SK-N-SH treated with all-trans-retinoic acid at 6 μM for 48 hours (cell line): Measurements from ENCODE around the gene TANGO2.

Source experiments
- ATAC-seq: fragments of 200-7000 bp; cut with Tn5 transposase; 3 replicates; pipeline ENCODE4 v1.9.1; 2020; ENCODE audit warnings: mild to moderate bottlenecking, moderate library complexity
- ARNTL ChIP-seq: fragments of 450-650 bp; formaldehyde crosslinking; IDR thresholded peaks from 2 replicates; pipeline ENCODE4 v1.5.0; 2020; ENCODE audit warnings: low read depth, mild to moderate bottlenecking, moderate library complexity, borderline replicate concordance
- BACH2 ChIP-seq: fragments of 250-450 bp; sonication (Bioruptor Pico); IDR thresholded peaks from 2 replicates; pipeline ENCODE4 v1.9.0; 2021; ENCODE audit warnings: mild to moderate bottlenecking, borderline replicate concordance
- CREB5 ChIP-seq: fragments of 250-450 bp; sonication (Bioruptor Pico); IDR thresholded peaks from 2 replicates; pipeline ENCODE4 v1.5.1; 2020; ENCODE audit warnings: low read depth, mild to moderate bottlenecking, moderate library complexity
- CSDC2 ChIP-seq: fragments of 250-450 bp; sonication (Bioruptor Pico); IDR thresholded peaks from 2 replicates; pipeline ENCODE4 v1.5.0; 2020; ENCODE audit warnings: mild to moderate bottlenecking, moderate library complexity
- CSRNP3 ChIP-seq: fragments of 250-450 bp; sonication (Bioruptor Pico); IDR thresholded peaks from 2 replicates; pipeline ENCODE4 v1.5.1; 2021; ENCODE audit warnings: mild to moderate bottlenecking, moderate library complexity
- ESRRG ChIP-seq: fragments of 250-450 bp; sonication (Bioruptor Pico); IDR thresholded peaks from 2 replicates; pipeline ENCODE4 v1.6.1; 2021; ENCODE audit warnings: mild to moderate bottlenecking
- GLIS3 ChIP-seq: fragments of 250-450 bp; sonication (Bioruptor Pico); IDR thresholded peaks from 2 replicates; pipeline ENCODE4 v1.5.0; 2020; ENCODE audit warnings: mild to moderate bottlenecking, moderate library complexity
- ISL1 ChIP-seq: fragments of 250-450 bp; sonication (Bioruptor Pico); IDR thresholded peaks from 2 replicates; pipeline ENCODE4 v2.1.2; 2022; ENCODE audit warnings: mild to moderate bottlenecking, moderate library complexity
- OSR1 ChIP-seq: fragments of 250-450 bp; sonication (Bioruptor Pico); IDR thresholded peaks from 2 replicates; pipeline ENCODE4 v1.8.0; 2022; ENCODE audit warnings: moderate library complexity, mild to moderate bottlenecking, inconsistent platforms
- PATZ1 ChIP-seq: fragments of 250-450 bp; sonication (Bioruptor Pico); IDR thresholded peaks from 2 replicates; pipeline ENCODE4 v1.8.0; 2020; ENCODE audit warnings: mild to moderate bottlenecking, moderate library complexity, borderline replicate concordance
- RARB ChIP-seq: fragments of 250-450 bp; sonication (Bioruptor Pico); IDR thresholded peaks from 2 replicates; pipeline ENCODE4 v1.8.0; 2021; ENCODE audit warnings: mild to moderate bottlenecking, moderate library complexity
- TOX ChIP-seq: fragments of 250-450 bp; sonication (Bioruptor Pico); IDR thresholded peaks from 2 replicates; pipeline ENCODE4 v1.8.0; 2021; ENCODE audit warnings: mild to moderate bottlenecking, moderate library complexity, borderline replicate concordance
- TSHZ2 ChIP-seq: fragments of 250-450 bp; sonication (Bioruptor Pico); IDR thresholded peaks from 2 replicates; pipeline ENCODE4 v1.5.0; 2020; ENCODE audit warnings: mild to moderate bottlenecking, moderate library complexity
- ZC3H10 ChIP-seq: fragments of 250-450 bp; sonication (Bioruptor Pico); IDR thresholded peaks from 2 replicates; pipeline ENCODE4 v1.5.1; 2021; ENCODE audit warnings: mild to moderate bottlenecking, moderate library complexity
- ZFP30 ChIP-seq: fragments of 450-650 bp; formaldehyde crosslinking; IDR thresholded peaks from 2 replicates; pipeline ENCODE4 v1.5.0; 2022; ENCODE audit warnings: mild to moderate bottlenecking, moderate library complexity
- ZNF70 ChIP-seq: fragments of 450-650 bp; formaldehyde crosslinking; IDR thresholded peaks from 2 replicates; pipeline ENCODE4 v1.5.0; 2020; ENCODE audit warnings: mild to moderate bottlenecking, moderate library complexity
- ZNF8 ChIP-seq: fragments of 450-650 bp; formaldehyde crosslinking; IDR thresholded peaks from 2 replicates; pipeline ENCODE4 v1.5.0; 2020; ENCODE audit warnings: mild to moderate bottlenecking, moderate library complexity

Gene TANGO2

GRCh38 chr22:20020533-20021195, at the start of gene TANGO2:
TANGO2 (plus strand) TSS chr22:20021110; CDS start chr22:20036799, 15,689 bp downstream.
- TF ChIP-seq ARNTL, result no peak
- TF ChIP-seq ZNF70 (CRISPR knock-in tag), result no peak
- no peak for TF ChIP-seq RARB (CRISPR knock-in tag)
- TF ChIP-seq GLIS3 (CRISPR knock-in tag), result no peak
- ATAC-seq, result peak; percentile 93

GRCh38 chr22:19971276-19972124, 49.4 kb upstream of the TANGO2 start:
- ATAC-seq, result no peak
- TF ChIP-seq CREB5, result no peak
- TF ChIP-seq BACH2 (CRISPR knock-in tag), result no peak
- no peak for TF ChIP-seq CSRNP3
- no peak for TF ChIP-seq ESRRG (CRISPR knock-in tag)
- TF ChIP-seq ARNTL, result no peak
- TF ChIP-seq TSHZ2 (CRISPR knock-in tag), result no peak
- no peak for TF ChIP-seq ZFP30 (CRISPR knock-in tag)
- TF ChIP-seq GLIS3 (CRISPR knock-in tag), result no peak
- no peak for TF ChIP-seq TOX (CRISPR knock-in tag)
- TF ChIP-seq RARB (CRISPR knock-in tag), result no peak
- no peak for TF ChIP-seq OSR1 (CRISPR knock-in tag)
- TF ChIP-seq ISL1 (CRISPR knock-in tag), result no peak
- no peak for TF ChIP-seq ZC3H10 (CRISPR knock-in tag)
- no peak for TF ChIP-seq PATZ1 (CRISPR knock-in tag)
- no peak for TF ChIP-seq ZNF70 (CRISPR knock-in tag)
- no peak for TF ChIP-seq CSDC2 (CRISPR knock-in tag)

- no peak for TF ChIP-seq BACH2 (CRISPR knock-in tag)
- no peak for TF ChIP-seq TSHZ2 (CRISPR knock-in tag)
- TF ChIP-seq ZFP30 (CRISPR knock-in tag), result no peak
- TF ChIP-seq ESRRG (CRISPR knock-in tag), result no peak
- no peak for TF ChIP-seq OSR1 (CRISPR knock-in tag)
- TF ChIP-seq CSDC2 (CRISPR knock-in tag), result no peak
- TF ChIP-seq PATZ1 (CRISPR knock-in tag), result no peak
- no peak for TF ChIP-seq ZNF8
- no peak for TF ChIP-seq ZC3H10 (CRISPR knock-in tag)
- no peak for TF ChIP-seq CSRNP3
Observed at GRCh38 chr22:19972251-19972650, 48.7 kb upstream of the TANGO2 start.

More at GRCh38 chr22:19972251-19972650, 48.7 kb upstream of the TANGO2 start:
- no peak for ATAC-seq
